HG02678 (cell line): ENCODE results near the gene ALKBH6.
"Not testable (repeated sequence)": the region's sequence is repeated elsewhere in the genome, so short reads cannot be mapped to it uniquely, and the experiment has no call there.

Experiments
- ATAC-seq: cut with Tn5 transposase; IDR thresholded peaks from one replicate; pipeline ENCODE4 v1.9.1; 2021; ENCODE audit warnings: mild to moderate bottlenecking, moderate library complexity; ENCODE audit not compliant: unreplicated experiment

ALKBH6 gene

GRCh38 chr19:35993923-35994598 lies 20.0 kb downstream of the ALKBH6 start:
- no peak for ATAC-seq

- ATAC-seq, result no peak
Observed at GRCh38 chr19:35992907-35993765, 20.9 kb downstream of the ALKBH6 start.

GRCh38 chr19:35991731-35992450 lies 22.1 kb downstream of the ALKBH6 start:
- ATAC-seq, result no peak

GRCh38 chr19:35990771-35991730 lies 23.0 kb downstream of the ALKBH6 start:
- no peak for ATAC-seq

- no peak for ATAC-seq
Observed at GRCh38 chr19:35990156-35990555, 23.9 kb downstream of the ALKBH6 start.

- no peak for ATAC-seq
Observed at GRCh38 chr19:35988824-35989223, 25.2 kb downstream of the ALKBH6 start.

GRCh38 chr19:35987571-35987896 lies 26.5 kb downstream of the ALKBH6 start:
- no peak for ATAC-seq

GRCh38 chr19:35986664-35987570 lies 27.1 kb downstream of the ALKBH6 start:
- no peak for ATAC-seq

- no peak for ATAC-seq
Observed at GRCh38 chr19:35986111-35986510, 27.9 kb downstream of the ALKBH6 start.

- ATAC-seq, result no peak
Observed at GRCh38 chr19:35983177-35983576, 30.8 kb downstream of the ALKBH6 start.

- ATAC-seq, result not testable (repeated sequence)
Observed at GRCh38 chr19:35980997-35981396, 33.0 kb downstream of the ALKBH6 start.

- no peak for ATAC-seq
Observed at GRCh38 chr19:35978832-35979365, 35.1 kb downstream of the ALKBH6 start.

- ATAC-seq, result no peak
Observed at GRCh38 chr19:35978271-35978670, 35.7 kb downstream of the ALKBH6 start.

- no peak for ATAC-seq
Observed at GRCh38 chr19:35977446-35978222, 36.4 kb downstream of the ALKBH6 start.

GRCh38 chr19:35975608-35976214 lies 38.3 kb downstream of the ALKBH6 start:
- ATAC-seq, result no peak

GRCh38 chr19:35973487-35973886 lies 40.5 kb downstream of the ALKBH6 start:
- ATAC-seq, result no peak

GRCh38 chr19:35966771-35967170 lies 47.2 kb downstream of the ALKBH6 start:
- ATAC-seq, result no peak

- ATAC-seq, result no peak
Observed at GRCh38 chr19:35963514-35963913, 50.5 kb downstream of the ALKBH6 start.
